KOPT-K1 (cell line): ENCODE results near the gene CCDC61.

ENCODE experiments used
- H3K27ac ChIP-seq: fragments of 200-600 bp; sonication (generic); 2 replicates; pipeline ENCODE4 v1.5.1; 2016; ENCODE audit warnings: antibody characterized with exemption, mild to moderate bottlenecking, low read depth, low read length; ENCODE audit not compliant: poor library complexity, severe bottlenecking
- H3K36me3 ChIP-seq: fragments of 200-600 bp; sonication (generic); 2 replicates; pipeline ENCODE4 v1.5.1; 2017; ENCODE audit warnings: antibody characterized with exemption, mild to moderate bottlenecking, low read length, moderate library complexity; ENCODE audit not compliant: insufficient read depth
- H3K9me3 ChIP-seq: fragments of 200-600 bp; sonication (generic); 2 replicates; pipeline ENCODE4 v1.5.1; 2017; ENCODE audit warnings: antibody characterized with exemption, low read length, mild to moderate bottlenecking; ENCODE audit not compliant: insufficient read depth, poor library complexity, severe bottlenecking

CCDC61 gene

GRCh38 chr19:46018729-46019251 lies 23.5 kb downstream of the CCDC61 start:
- Histone ChIP-seq H3K9me3 (no peaks in the 10 kb centered on the region), H3K27ac (no peak overlapping the region), H3K36me3 (peaks cover 26% of the 10 kb centered on the region)

GRCh38 chr19:46019270-46019669 lies 24.0 kb downstream of the CCDC61 start:
- no peaks in the 10 kb centered on the region for H3K9me3 ChIP-seq
- H3K27ac ChIP-seq, result no peak overlapping the region
- H3K36me3 ChIP-seq, result peaks cover 26% of the 10 kb centered on the region

GRCh38 chr19:46020819-46021125 lies 25.5 kb downstream of the CCDC61 start:
- peaks cover 11% of the 10 kb centered on the region for H3K9me3 ChIP-seq
- peaks cover 22% of the 10 kb centered on the region for H3K36me3 ChIP-seq
- no peak overlapping the region for H3K27ac ChIP-seq

DNA sequence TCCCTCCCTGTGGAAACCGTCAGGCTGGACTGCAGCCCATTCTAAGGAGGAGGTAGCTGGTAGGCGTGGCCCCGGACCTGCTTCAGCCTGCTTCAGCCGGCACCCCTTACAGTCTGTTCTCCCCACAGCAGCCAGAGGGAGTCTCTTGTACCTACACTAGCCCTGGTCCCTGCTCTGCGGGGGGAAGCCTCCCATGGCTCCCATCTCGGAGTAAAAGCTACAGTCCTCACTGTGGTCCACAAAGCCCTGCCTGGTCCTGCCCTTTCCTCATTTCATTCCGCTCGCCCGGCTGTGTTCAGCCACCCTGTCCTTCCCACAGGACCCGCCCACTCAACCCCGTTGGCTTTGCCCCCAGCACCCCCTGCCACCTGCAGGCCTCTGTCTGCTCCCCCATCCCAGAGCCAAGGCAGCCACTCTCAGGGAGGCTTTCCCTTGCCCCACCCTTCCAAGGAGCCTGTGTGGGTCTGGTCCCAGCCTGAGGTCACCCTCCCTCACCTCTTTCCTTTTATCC lies 26.3 kb downstream of the CCDC61 start:
- H3K36me3 ChIP-seq, result peaks cover 22% of the 10 kb centered on the region
- H3K27ac ChIP-seq, result no peak overlapping the region
- peaks cover 19% of the 10 kb centered on the region for H3K9me3 ChIP-seq

DNA sequence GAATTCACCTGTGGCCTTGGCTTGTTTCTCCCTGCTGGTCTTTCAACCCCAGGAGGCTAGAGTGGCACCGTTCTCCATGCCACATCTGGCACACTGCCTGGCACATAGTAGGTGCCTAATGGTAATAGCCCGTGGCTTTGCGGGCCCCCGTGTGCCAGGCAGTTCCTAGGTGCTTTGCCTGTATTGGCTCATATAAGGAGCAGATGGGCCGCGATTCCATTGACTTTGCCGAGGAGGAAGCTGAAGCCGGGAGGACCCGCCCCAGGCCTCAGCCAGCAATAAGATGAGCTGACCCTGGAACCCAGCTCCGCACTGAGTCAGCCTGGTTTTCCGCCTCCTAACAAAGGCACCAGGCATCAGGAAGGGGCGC lies 26.8 kb downstream of the CCDC61 start:
- H3K9me3 ChIP-seq, result peaks cover 20% of the 10 kb centered on the region
- H3K27ac ChIP-seq, result no peak overlapping the region
- peaks cover 20% of the 10 kb centered on the region for H3K36me3 ChIP-seq

DNA sequence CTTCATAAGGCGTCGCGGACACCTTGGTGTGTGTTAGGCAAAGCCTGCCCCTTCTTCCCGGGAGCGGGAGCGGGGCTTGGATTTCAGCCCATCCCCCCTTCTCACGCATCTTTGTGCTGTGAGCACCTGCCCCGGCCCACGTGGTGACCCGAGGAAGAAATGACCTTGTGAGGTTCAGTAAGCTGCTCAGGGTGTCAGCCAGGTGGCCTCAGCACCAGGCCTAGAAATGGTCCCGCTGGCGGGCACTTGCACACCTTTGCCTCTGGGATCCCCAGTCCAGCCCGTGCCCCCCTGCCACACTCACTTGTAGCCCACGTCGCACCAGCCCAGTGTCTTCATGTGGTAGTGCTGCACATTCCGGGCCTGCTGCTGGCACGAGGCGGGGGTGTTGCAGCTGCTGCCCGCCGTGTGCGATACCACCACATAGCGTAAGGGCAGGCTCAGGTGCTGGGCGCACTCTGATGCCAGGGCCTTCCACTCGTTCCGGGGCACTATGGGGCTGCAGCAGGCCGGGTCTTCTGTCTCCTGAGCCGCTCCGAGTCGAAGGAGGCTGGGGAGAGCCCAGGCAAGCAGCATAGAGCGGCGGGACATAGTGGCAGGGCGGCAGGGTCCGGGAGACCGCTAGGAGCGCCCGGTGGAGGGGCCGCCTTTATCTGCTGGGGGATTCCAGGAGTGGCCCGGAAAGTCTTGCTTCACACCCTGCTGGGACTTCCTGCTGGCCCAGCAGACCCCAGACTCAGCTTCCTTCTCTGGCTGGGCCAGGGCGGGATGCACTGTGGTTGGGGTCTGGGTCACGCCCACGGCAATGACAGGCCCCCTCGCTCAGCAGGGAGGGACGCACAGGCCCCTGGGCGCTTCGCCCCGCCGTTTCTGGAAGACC lies 27.4 kb downstream of the CCDC61 start, which contains the start of gene PGLYRP1:
PGLYRP1 (minus strand) TSS at position 623 of the 880 bp plus-strand sequence; CDS start at position 591, 32 bp downstream.
- Histone ChIP-seq H3K9me3 (peaks cover 20% of the 10 kb centered on the region), H3K36me3 (peaks cover 14% of the 10 kb centered on the region), H3K27ac (no peak within 1 kb of the TSS)

- Histone ChIP-seq H3K9me3 (peaks cover 20% of the 10 kb centered on the region), H3K36me3 (peaks cover 9% of the 10 kb centered on the region), H3K27ac (no peak overlapping the region)
Measured at GRCh38 chr19:46023311-46023779, 28.1 kb downstream of the CCDC61 start.

DNA sequence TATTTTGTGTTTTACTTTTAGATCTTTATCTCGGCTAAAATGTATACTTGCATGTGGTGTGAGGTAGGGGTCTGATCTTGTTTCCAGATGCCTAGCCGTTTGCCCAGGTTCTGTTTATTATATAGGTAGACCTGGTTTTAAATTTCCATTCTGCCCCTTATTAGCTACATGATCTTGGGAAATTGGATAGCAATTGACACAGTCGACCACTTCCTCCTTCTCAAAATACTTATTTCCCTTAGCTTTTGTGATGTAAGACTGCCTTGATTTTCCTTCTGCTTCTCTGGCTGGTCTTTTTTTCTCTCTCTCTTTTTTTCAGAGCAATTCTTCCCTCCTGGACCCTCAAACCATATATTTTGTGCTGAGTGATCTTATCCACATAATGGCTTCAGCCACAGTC lies 30.6 kb downstream of the CCDC61 start:
- H3K36me3 ChIP-seq, result no peaks in the 10 kb centered on the region
- H3K27ac ChIP-seq, result no peak overlapping the region
- H3K9me3 ChIP-seq, result peaks cover 20% of the 10 kb centered on the region

- Histone ChIP-seq H3K27ac (no peak overlapping the region), H3K36me3 (no peaks in the 10 kb centered on the region), H3K9me3 (peaks cover 21% of the 10 kb centered on the region)
Measured at GRCh38 chr19:46030812-46031550, 35.7 kb downstream of the CCDC61 start.

DNA sequence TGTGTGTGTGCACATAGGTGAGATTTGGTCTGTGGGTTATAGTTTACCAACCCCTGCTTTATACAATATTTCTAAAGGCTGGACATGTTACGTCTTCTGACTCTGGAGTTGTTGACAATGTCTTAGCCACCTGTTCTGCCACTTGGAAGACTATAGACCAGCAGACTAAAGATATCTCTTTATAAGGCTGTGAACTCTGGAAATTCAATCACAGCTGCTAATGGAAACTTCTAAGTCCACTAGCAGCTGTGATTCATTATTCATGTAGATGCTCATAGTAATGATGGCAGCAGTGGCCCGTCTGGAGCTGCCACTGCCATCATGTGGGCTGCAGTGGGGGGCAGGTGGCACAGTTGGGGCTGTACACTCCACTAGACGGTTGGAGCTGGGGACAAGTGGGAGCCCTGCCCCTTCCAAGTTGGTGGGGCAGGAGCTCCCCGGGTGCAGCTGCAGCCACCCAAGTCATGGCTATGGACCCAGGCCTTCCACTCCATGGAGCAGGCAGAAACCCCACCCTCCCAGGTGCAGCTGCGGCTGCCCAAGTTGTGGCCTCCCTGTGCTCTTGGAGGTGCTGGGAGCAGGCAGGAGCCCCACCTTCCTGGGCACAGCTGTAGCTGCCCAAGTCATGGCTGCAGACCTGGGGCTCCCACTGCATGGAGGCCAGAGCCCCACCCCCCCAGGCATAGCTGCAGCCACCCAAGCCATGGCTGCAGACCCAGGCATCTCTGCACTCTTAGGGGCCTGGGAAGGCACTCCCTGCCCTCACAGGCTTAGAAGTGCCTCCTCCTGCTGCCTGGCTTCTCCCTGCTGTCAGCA lies 36.7 kb downstream of the CCDC61 start:
- H3K27ac ChIP-seq, result no peak overlapping the region
- H3K9me3 ChIP-seq, result peaks cover 14% of the 10 kb centered on the region
- H3K36me3 ChIP-seq, result no peaks in the 10 kb centered on the region

GRCh38 chr19:46032597-46033025 lies 37.3 kb downstream of the CCDC61 start:
- Histone ChIP-seq H3K27ac (no peak overlapping the region), H3K36me3 (no peaks in the 10 kb centered on the region), H3K9me3 (peaks cover 14% of the 10 kb centered on the region)

- Histone ChIP-seq H3K9me3 (peaks cover 14% of the 10 kb centered on the region), H3K27ac (no peak overlapping the region), H3K36me3 (no peaks in the 10 kb centered on the region)
Measured at GRCh38 chr19:46033401-46033800, 38.1 kb downstream of the CCDC61 start.

DNA sequence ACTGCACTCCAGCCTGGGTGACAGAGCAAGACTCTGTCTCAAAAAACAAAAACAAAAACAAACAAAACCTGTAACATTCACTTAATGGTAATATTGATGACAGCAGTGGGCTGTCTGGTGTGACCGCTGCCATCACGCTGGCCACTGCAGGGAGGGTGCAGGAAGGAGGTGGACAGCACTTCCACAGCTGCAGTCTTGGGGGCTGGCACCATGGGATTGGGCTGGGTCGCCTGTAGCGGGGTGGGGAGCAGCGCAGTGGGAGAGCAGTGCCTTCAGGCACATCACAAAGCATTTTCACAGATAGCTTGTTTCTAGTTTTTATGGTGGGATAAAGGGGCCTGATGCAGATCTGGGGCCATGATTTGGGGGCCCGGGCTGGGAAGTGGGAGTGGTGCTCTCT lies 40.3 kb downstream of the CCDC61 start:
- Histone ChIP-seq H3K36me3 (no peaks in the 10 kb centered on the region), H3K27ac (no peak overlapping the region), H3K9me3 (peaks cover 22% of the 10 kb centered on the region)

DNA sequence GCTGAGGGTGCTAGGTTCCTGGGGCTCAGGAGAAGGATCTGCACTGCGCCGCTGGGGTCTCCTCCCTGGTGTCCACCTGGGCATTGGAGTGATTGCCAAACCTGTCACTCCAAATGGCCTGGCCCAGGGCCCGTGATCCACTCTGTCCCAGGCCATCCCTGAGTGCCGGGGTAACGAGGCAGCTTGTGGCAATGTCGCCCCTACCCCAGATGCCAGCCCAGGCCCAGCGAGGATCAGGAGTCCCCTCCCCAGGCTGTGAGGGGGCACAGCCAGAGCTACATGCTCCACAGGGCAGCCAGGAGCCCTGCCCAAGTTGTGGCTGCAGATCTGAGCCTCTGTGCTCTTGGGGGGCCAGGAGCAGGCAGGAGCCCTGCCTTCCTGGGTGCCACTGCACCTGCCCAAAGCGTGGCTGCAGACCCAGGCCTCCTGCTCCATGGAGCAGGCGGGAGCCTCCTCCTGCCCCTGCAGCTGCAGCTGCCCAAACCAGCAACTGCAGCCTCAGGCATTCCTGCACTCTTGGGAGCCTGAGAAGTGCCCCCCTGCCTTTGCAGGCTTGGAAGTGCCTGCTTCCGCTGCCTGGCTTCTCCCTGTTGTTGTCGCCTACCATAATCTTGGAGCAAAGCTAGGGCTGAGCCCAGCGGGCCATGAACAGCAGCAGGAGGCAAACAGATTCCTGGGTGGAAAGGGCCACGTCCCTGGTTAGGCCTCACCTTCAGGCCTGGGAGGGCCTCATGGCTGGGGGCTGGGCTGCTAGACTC lies 40.9 kb downstream of the CCDC61 start:
- Histone ChIP-seq H3K36me3 (no peaks in the 10 kb centered on the region), H3K9me3 (peaks cover 23% of the 10 kb centered on the region), H3K27ac (no peak overlapping the region)
